GM18868 (cell line): ENCODE data around the gene TRAPPC3.

ENCODE experiments used
- ATAC-seq: cut with Tn5 transposase; IDR thresholded peaks from one replicate; pipeline ENCODE4 v1.9.1; 2021; ENCODE audit warnings: mild to moderate bottlenecking, moderate library complexity; ENCODE audit not compliant: unreplicated experiment

TRAPPC3 gene

GRCh38 chr1:36087233-36088123, 61.8 kb downstream of the TRAPPC3 start:
- ATAC-seq: no peak
